ENCODE measurements around the gene FAM184A. TPM values are rescaled to one million over a fixed set of nuclear protein-coding genes. Genes with fewer than 3 reads are reported as not detected.

FAM184A gene
- total RNA-seq, 1 experiment from 2014 or later = 13.3 TPM

- POLR2A ChIA-PET = no interaction called here
Observed at GRCh38 chr6:119112812-119113530, 34.5 kb upstream of the FAM184A start.

More at GRCh38 chr6:119112812-119113530, 34.5 kb upstream of the FAM184A start:
- TF ChIP-seq ZNF532 (CRISPR knock-in tag; IDR thresholded peaks at IDR 0.05; ENCODE audit: borderline replicate concordance) (no peak), FOXJ3 (CRISPR knock-in tag; IDR thresholded peaks at IDR 0.05; ENCODE audit: borderline replicate concordance) (no peak), USF1 (CRISPR knock-in tag; IDR thresholded peaks at IDR 0.05) (no peak), CDX4 (CRISPR knock-in tag; IDR thresholded peaks at IDR 0.05; ENCODE audit: borderline replicate concordance) (no peak), TCF7 (CRISPR knock-in tag; IDR thresholded peaks at IDR 0.05; ENCODE audit: low read depth) (no peak), STAT6 (CRISPR knock-in tag; conservative IDR thresholded peaks at IDR 0.05; ENCODE audit: low read depth) (no peak), SMAD3 (CRISPR knock-in tag; IDR thresholded peaks at IDR 0.05; ENCODE audit: borderline replicate concordance) (no peak)
- H3K27ac Mint-ChIP-seq = no peak overlapping the region; the same call in 1 of the 2 replicates
- ATAC-seq (peak; percentile 79), DNase-seq (ENCODE audit: low spot score) (no peak)
- H3K4me1 Mint-ChIP-seq = peaks cover 28% of the 10 kb centered on the region
- CTCF ChIA-PET = interaction anchor here (0.6 to 1.2 kb wide), 4 partner anchors 16 to 150 kb away, joined by 3 to 5 read pairs (median 3); no protein-coding TSS in a partner anchor
- H3K4me3 Mint-ChIP-seq = no peak overlapping the region
- H3K27me3 Mint-ChIP-seq (ENCODE audit: low read depth) = peaks cover 6% of the 10 kb centered on the region
- no peaks in the 10 kb centered on the region for H3K36me3 Mint-ChIP-seq
- no peaks in the 10 kb centered on the region for H3K9me3 Mint-ChIP-seq

Data from WTC11 (cell line).